Stimulated activated CD4-positive, alpha-beta T cell treated with anti-CD3 and anti-CD28 coated beads, Interleukin-4, amount 100 ng/mL, for 1 hour (primary cell): ENCODE measurements around the gene AMDHD2.
A peak's percentile ranks its signal among the peaks of the same experiment; 100 is the strongest.
"Not testable (repeated sequence)": the region's sequence is repeated elsewhere in the genome, so short reads cannot be mapped to it uniquely, and the experiment has no call there.

Source experiments
- DNase-seq: peaks from one replicate; pipeline ENCODE4 v3.0.0-alpha.2; 2020

AMDHD2 gene

GRCh38 chr16:2520097-2520783 lies at the start of gene AMDHD2:
AMDHD2 (plus strand) TSS chr16:2520371; CDS start chr16:2520459, 88 bp downstream.
- peak; percentile 91 for DNase-seq

GRCh38 chr16:2470603-2471015 lies 49.6 kb upstream of the AMDHD2 start:
- no peak for DNase-seq

- DNase-seq = no peak
Observed at GRCh38 chr16:2471016-2471652, 49.0 kb upstream of the AMDHD2 start, which contains the start of gene NTN3. NTN3 (plus strand) TSS chr16:2471297; CDS start chr16:2471702, 405 bp downstream.

- no peak for DNase-seq
Observed at GRCh38 chr16:2471653-2472487, 48.3 kb upstream of the AMDHD2 start.

GRCh38 chr16:2472488-2472864 lies 47.7 kb upstream of the AMDHD2 start:
- DNase-seq = no peak

- DNase-seq = no peak
Observed at GRCh38 chr16:2472885-2473445, 47.2 kb upstream of the AMDHD2 start.

GRCh38 chr16:2473446-2473926 lies 46.7 kb upstream of the AMDHD2 start:
- DNase-seq = no peak

- peak; percentile 63 for DNase-seq
Observed at GRCh38 chr16:2473999-2474876, 45.9 kb upstream of the AMDHD2 start.

- peak; percentile 82 for DNase-seq
Observed at GRCh38 chr16:2474877-2475412, 45.2 kb upstream of the AMDHD2 start, which contains the start of gene TBC1D24. TBC1D24 (plus strand) TSS chr16:2475127; CDS start chr16:2496149, 21,022 bp downstream.

- DNase-seq = no peak
Observed at GRCh38 chr16:2475413-2476344, 44.5 kb upstream of the AMDHD2 start.

- no peak for DNase-seq
Observed at GRCh38 chr16:2476345-2476720, 43.8 kb upstream of the AMDHD2 start.

GRCh38 chr16:2476741-2477140 lies 43.4 kb upstream of the AMDHD2 start:
- DNase-seq = no peak

- DNase-seq = no peak
Observed at GRCh38 chr16:2477327-2477726, 42.8 kb upstream of the AMDHD2 start.

GRCh38 chr16:2478279-2478678 lies 41.9 kb upstream of the AMDHD2 start:
- no peak for DNase-seq

- not testable (repeated sequence) for DNase-seq
Observed at GRCh38 chr16:2479996-2480395, 40.2 kb upstream of the AMDHD2 start.

GRCh38 chr16:2480948-2481347 lies 39.2 kb upstream of the AMDHD2 start:
- DNase-seq = no peak

GRCh38 chr16:2481676-2482075 lies 38.5 kb upstream of the AMDHD2 start:
- no peak for DNase-seq

GRCh38 chr16:2482249-2482648 lies 37.9 kb upstream of the AMDHD2 start:
- DNase-seq = no peak

GRCh38 chr16:2482708-2483534 lies 37.2 kb upstream of the AMDHD2 start:
- no peak for DNase-seq
